HUES64 (cell line): ENCODE measurements around the gene ZDBF2.
"Not testable (repeated sequence)": the region's sequence is repeated elsewhere in the genome, so short reads cannot be mapped to it uniquely, and the experiment has no call there.

ENCODE experiments used
- H3K27ac ChIP-seq: 2 replicates; pipeline ENCODE4 v1.7.0; 2013; ENCODE audit warnings: low read depth, low read length, inconsistent platforms
- H3K27me3 ChIP-seq: 2 replicates; pipeline ENCODE4 v1.6.1; 2013; ENCODE audit warnings: mild to moderate bottlenecking, low read length; ENCODE audit not compliant: insufficient read depth
- H3K36me3 ChIP-seq: 2 replicates; pipeline ENCODE4 v1.6.1; 2013; ENCODE audit warnings: mild to moderate bottlenecking, low read length; ENCODE audit not compliant: insufficient read depth
- H3K4me1 ChIP-seq: 2 replicates; pipeline ENCODE4 v1.6.1; 2013; ENCODE audit warnings: mild to moderate bottlenecking, low read length, moderate library complexity; ENCODE audit not compliant: insufficient read depth
- H3K4me3 ChIP-seq: 2 replicates; pipeline ENCODE4 v1.5.1; 2013; ENCODE audit warnings: mild to moderate bottlenecking, low read length, moderate library complexity
- H3K9ac ChIP-seq: 2 replicates; pipeline ENCODE4 v1.6.1; 2013; ENCODE audit warnings: mild to moderate bottlenecking, low read depth, low read length
- H3K9me3 ChIP-seq: 2 replicates; pipeline ENCODE4 v1.6.1; 2013; ENCODE audit warnings: low read depth, low read length; ENCODE audit not compliant: insufficient read depth
- WGBS: fragments of 150-250, 120-280 bp; methylation state at CpG from one replicate; pipeline ENCODE4 v1.1.7; 2013; ENCODE audit warnings: missing lambda C conversion rate; 5-methylcytosine and 5-hydroxymethylcytosine counted together

Gene ZDBF2

DNA sequence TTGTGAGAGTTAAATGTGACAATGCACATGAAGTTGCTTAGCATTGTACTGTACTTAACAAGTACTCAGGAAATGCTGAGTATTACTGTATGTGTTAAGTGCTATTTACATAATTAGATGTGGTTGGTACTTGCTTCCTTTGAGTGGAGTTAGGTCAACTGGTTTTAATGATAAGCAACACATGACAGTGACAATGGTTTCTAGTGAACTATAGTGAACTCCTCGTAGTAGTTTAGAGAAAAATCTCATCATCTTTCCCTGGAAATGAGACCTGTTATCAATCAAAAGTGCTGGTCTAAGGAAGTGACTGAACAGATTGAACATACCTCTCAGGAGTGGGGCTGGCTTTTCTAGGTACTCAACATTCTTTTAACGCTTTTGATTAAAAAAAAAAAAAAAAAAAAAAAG is 29.2 kb upstream of the ZDBF2 start:
- Histone ChIP-seq H3K36me3 (no peaks in the 10 kb centered on the region), H3K27me3 (no peaks in the 10 kb centered on the region; the same call in 1 of the 2 replicates), H3K9me3 (no peaks in the 10 kb centered on the region), H3K9ac (no peak overlapping the region), H3K4me1 (no peaks in the 10 kb centered on the region), H3K27ac (no peak overlapping the region), H3K4me3 (no peak overlapping the region)
- WGBS, result 97% methylated on average over 2 of the region's 2 CpGs

DNA sequence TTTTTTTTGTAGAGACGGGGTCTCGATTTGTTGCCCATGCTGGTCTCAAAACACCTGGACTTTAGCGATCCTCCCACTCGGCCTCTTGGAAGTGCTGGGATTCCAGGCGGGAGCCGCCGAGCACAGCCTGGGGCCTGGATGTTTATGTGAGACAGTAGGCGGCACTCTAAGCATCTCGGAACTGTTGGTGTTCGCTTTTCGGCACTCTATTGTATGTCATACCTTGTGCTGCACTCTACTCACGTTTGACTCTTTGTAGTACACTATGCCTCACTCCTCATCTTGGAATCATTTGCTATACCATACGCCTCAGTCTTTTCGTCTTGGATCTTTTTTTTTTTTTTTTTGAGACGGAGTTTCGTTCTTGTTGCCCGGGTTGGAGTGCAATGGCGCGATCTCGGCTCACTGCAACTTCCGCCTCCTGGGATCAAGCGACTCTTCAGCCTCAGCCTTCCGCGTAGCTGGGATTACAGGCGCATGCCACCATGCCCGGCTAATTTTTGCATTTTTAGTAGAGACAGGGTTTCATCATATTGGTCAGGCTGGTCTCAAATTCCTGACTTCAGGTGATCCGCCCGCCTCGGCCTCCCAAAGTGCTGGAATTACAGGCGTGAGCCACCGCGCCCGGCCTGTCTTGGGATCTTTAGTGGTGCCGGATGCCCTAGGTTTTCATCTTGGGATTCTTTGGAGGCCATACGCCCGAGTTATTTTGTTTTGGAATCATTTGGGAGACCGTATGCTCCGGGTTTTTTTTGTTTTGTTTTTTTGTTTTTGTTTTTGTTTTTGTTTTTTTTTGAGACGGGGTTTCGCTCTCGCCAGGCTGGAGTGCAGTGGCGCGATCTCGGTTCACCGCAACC is 24.2 kb upstream of the ZDBF2 start:
- 94% methylated on average over 45 of the region's 45 CpGs for WGBS
- H3K36me3 ChIP-seq, result no peaks in the 10 kb centered on the region
- H3K27me3 ChIP-seq, result peaks cover 20% of the 10 kb centered on the region
- H3K4me3 ChIP-seq, result 0 out of 2 replicates have a peak overlapping the region, but pooled peaks have one; percentile 16
- H3K9ac ChIP-seq, result no peak overlapping the region
- H3K9me3 ChIP-seq, result no peaks in the 10 kb centered on the region
- no peaks in the 10 kb centered on the region for H3K4me1 ChIP-seq
- H3K27ac ChIP-seq, result no peak overlapping the region

DNA sequence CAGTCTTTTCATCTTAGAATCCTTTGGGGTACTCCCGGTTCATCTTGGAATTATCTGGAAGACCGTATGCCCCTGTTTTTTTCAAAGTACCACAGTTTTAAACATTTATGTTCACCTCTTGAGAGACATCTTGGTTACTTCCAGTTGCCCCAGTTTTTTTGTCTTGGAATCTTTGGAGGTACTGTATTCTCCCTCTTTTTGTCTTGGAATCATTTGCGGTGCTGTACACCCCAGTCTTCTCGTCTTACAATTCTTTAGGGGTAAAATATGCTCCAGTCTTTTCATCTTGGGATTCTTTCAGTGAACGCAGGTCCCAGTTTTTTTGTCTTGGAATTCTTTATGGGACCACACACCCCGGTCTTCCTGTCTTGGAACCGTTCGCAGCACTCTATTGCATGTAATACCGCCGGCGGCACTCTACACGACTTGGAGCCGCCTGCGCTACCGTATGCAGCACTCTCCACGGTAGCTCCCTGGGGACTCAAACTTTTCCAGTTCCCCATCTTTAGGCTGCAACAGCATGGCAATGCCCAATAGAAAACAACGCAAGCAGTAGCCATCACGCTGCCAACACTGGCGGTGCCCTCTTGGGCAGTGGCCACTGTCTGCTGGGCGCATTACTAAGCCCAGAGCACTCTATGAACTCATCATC is 21.2 kb upstream of the ZDBF2 start:
- Histone ChIP-seq H3K9me3 (no peaks in the 10 kb centered on the region), H3K9ac (no peak overlapping the region), H3K36me3 (no peaks in the 10 kb centered on the region), H3K4me3 (no peak overlapping the region), H3K4me1 (peaks cover 9% of the 10 kb centered on the region), H3K27ac (no peak overlapping the region), H3K27me3 (peaks cover 33% of the 10 kb centered on the region)
- 95% methylated on average over 20 of the region's 20 CpGs for WGBS

- Histone ChIP-seq H3K9ac (no peak overlapping the region), H3K27ac (no peak overlapping the region), H3K4me1 (peaks cover 9% of the 10 kb centered on the region), H3K9me3 (no peaks in the 10 kb centered on the region), H3K27me3 (peaks cover 33% of the 10 kb centered on the region), H3K36me3 (no peaks in the 10 kb centered on the region), H3K4me3 (no peak overlapping the region)
- 91% methylated on average over 5 of the region's 5 CpGs for WGBS
These were observed 20.7 kb upstream of the ZDBF2 start for GRCh38 chr2:206253777-206254166.

- H3K4me1 ChIP-seq, result peaks cover 9% of the 10 kb centered on the region
- WGBS, result 41% methylated on average over 2 of the region's 2 CpGs
- no peaks in the 10 kb centered on the region for H3K9me3 ChIP-seq
- no peak overlapping the region for H3K9ac ChIP-seq
- no peak overlapping the region for H3K27ac ChIP-seq
- peaks cover 39% of the 10 kb centered on the region for H3K27me3 ChIP-seq
- no peaks in the 10 kb centered on the region for H3K36me3 ChIP-seq
- H3K4me3 ChIP-seq, result no peak overlapping the region
These were observed 19.5 kb upstream of the ZDBF2 start for GRCh38 chr2:206255003-206255402.

DNA sequence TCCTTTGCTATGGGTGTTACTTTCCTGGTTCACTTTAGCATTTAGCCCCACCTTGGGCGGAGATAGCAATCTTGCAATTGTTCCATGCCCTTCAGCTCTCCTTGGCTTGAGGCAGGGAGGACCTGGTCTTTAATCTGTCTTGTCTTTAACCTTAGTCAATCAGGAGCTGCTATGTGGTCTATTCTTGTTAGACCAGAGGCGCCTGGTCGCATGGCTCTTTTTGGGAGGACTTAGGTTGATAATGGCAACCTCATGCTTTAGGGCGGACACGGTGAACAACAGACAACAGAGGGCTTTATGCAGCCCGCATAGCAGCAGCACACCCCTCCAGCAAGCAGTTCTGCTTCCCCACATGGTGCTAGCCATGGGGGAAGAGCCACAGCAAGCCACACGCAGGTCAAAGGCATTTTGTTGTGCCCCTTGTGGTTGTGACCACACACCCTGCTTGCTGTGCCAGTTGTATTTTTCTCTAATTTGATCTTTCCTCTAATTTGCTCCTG is 17.7 kb upstream of the ZDBF2 start:
- Histone ChIP-seq H3K9ac (no peak overlapping the region), H3K4me1 (peaks cover 9% of the 10 kb centered on the region), H3K9me3 (no peaks in the 10 kb centered on the region), H3K4me3 (no peak overlapping the region), H3K36me3 (no peaks in the 10 kb centered on the region), H3K27me3 (peaks cover 35% of the 10 kb centered on the region), H3K27ac (no peak overlapping the region)
- 74% methylated on average over 7 of the region's 7 CpGs for WGBS

- no peak overlapping the region for H3K27ac ChIP-seq
- 93% methylated on average over 14 of the region's 14 CpGs for WGBS
- H3K36me3 ChIP-seq, result no peaks in the 10 kb centered on the region
- peaks cover 34% of the 10 kb centered on the region for H3K27me3 ChIP-seq
- no peak overlapping the region for H3K9ac ChIP-seq
- no peaks in the 10 kb centered on the region for H3K9me3 ChIP-seq
- peaks cover 9% of the 10 kb centered on the region for H3K4me1 ChIP-seq
- H3K4me3 ChIP-seq, result no peak overlapping the region
These were observed 17.1 kb upstream of the ZDBF2 start for GRCh38 chr2:206257350-206257749.

GRCh38 chr2:206257861-206258260 is 16.6 kb upstream of the ZDBF2 start:
- Histone ChIP-seq H3K36me3 (no peaks in the 10 kb centered on the region), H3K9ac (no peak overlapping the region), H3K27ac (no peak overlapping the region), H3K4me3 (no peak overlapping the region), H3K4me1 (peaks cover 9% of the 10 kb centered on the region), H3K9me3 (no peaks in the 10 kb centered on the region), H3K27me3 (peaks cover 34% of the 10 kb centered on the region)
- WGBS, result 92% methylated on average over 7 of the region's 7 CpGs

DNA sequence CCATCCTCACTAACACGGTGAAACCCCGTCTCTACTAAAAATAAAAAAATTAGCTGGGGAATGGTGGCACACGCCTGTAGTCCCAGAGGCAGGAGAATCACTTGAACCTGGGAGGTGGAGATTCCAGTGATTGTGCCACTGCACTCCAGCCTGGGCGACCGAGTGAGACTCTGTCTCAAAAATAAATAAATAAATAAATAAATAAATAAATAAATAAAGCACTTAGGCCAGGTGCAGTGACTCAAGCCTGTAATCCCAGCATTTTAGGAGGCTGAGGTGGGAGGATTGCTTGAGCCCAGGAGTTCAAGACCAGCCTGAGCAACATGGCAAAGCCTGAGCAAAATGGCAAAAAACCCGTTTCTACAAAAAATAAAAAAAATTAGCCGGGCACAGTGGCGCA is 15.8 kb upstream of the ZDBF2 start:
- WGBS, result 89% methylated on average over 6 of the region's 8 CpGs
- not testable (repeated sequence) for H3K4me3 ChIP-seq, H3K27ac ChIP-seq, H3K9me3 ChIP-seq, H3K9ac ChIP-seq, H3K36me3 ChIP-seq, H3K4me1 ChIP-seq
- peaks cover 37% of the 10 kb centered on the region for H3K27me3 ChIP-seq

DNA sequence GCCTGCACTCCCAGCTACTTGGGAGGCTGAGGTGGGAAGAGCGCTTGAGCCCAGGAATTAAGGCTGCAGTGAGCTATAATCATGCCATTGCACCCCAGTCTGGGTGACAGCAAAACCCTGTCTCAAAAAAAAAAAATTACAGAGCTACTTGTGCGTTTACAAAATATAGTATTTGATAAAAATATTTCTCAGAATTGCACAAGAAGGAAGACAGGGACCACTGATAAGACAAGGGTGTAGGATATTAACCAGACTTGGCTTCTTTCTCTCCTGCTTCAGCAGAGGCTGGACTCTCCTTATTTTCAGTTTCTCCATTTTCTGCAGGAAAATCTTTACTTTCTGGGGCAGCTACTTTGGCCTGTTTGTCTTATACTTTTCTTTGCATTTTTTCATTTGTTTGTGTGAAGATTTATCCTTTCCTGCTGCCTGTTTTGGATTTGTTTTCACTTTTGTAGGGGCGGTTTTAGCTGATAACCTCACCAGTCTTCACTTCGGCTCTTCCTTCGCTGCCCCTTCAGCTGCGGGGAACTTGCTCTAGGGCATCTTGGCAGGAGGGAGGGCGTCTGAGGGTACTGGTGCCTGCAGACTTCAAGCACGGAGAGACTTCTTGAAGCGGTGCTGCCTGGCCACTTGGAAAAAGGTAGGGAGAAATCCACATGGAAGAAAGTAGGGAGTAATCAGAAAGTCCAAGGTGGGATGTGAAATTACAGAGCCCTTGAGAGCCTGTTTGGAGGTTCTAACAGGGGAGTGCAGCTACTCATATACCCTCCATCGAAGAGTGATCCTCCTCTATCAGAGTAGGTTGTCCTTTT is 14.9 kb upstream of the ZDBF2 start:
- Histone ChIP-seq H3K36me3 (no peaks in the 10 kb centered on the region), H3K4me1 (peaks cover 9% of the 10 kb centered on the region), H3K4me3 (no peak overlapping the region), H3K27me3 (peaks cover 47% of the 10 kb centered on the region), H3K9ac (no peak overlapping the region), H3K9me3 (no peaks in the 10 kb centered on the region), H3K27ac (no peak overlapping the region)
- WGBS, result 68% methylated on average over 9 of the region's 10 CpGs
